BE2C (cell line): ENCODE data around the gene ASIC2.

Experiments
- DNase-seq: peaks from one replicate; pipeline ENCODE4 v3.0.0-alpha.2; 2020
- H3K27me3 ChIP-seq: fragments of 250-450 bp; sonication (Bioruptor Pico); 2 replicates; pipeline ENCODE4 v1.5.1; 2020; ENCODE audit warnings: mild to moderate bottlenecking
- H3K36me3 ChIP-seq: fragments of 250-450 bp; sonication (Bioruptor Pico); 2 replicates; pipeline ENCODE4 v1.5.1; 2020; ENCODE audit warnings: mild to moderate bottlenecking
- H3K4me1 ChIP-seq: fragments of 250-450 bp; sonication (Bioruptor Pico); 2 replicates; pipeline ENCODE4 v1.5.1; 2020
- H3K4me3 ChIP-seq: 2 replicates; pipeline ENCODE4 v1.5.1; 2011; ENCODE audit warnings: low read depth, low read length
- H3K9me3 ChIP-seq: fragments of 250-450 bp; sonication (Bioruptor Pico); 2 replicates; pipeline ENCODE4 v1.5.1; 2020
- TF ChIP-seq, protein P1 (sequence below): IDR thresholded peaks from 2 replicates; pipeline ENCODE4 v1.5.1; 2012; ENCODE audit warnings: mild to moderate bottlenecking, low read depth, low read length

ASIC2 gene

DNA sequence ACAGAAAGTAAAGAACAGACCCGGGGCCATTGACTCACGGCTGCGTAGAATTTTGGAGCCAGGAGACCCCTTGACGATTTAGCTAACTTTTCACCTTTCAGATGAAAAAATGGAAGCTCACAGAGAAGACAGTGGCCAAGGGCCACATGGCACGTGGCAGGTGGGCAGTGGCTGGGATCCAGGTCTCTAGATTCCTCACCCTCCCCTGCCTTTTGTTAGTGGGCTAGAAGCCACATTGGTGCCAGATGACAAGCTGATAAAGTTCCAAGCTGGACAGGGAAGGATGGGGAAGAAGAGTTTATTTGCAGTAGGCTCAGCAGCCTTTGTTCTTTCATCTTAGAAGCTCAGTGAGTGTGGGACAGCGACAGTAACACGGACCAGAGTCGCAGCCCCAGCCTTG is 195.7 kb downstream of the ASIC2 start:
- H3K27me3 ChIP-seq: peaks cover 7% of the 10 kb centered on the region; the same call in 1 of the 2 replicates
- H3K4me3 ChIP-seq: no peak overlapping the region
- no peaks in the 10 kb centered on the region for H3K4me1 ChIP-seq
- H3K9me3 ChIP-seq: no peaks in the 10 kb centered on the region
- H3K36me3 ChIP-seq: no peaks in the 10 kb centered on the region
- TF ChIP-seq, protein P1, sequence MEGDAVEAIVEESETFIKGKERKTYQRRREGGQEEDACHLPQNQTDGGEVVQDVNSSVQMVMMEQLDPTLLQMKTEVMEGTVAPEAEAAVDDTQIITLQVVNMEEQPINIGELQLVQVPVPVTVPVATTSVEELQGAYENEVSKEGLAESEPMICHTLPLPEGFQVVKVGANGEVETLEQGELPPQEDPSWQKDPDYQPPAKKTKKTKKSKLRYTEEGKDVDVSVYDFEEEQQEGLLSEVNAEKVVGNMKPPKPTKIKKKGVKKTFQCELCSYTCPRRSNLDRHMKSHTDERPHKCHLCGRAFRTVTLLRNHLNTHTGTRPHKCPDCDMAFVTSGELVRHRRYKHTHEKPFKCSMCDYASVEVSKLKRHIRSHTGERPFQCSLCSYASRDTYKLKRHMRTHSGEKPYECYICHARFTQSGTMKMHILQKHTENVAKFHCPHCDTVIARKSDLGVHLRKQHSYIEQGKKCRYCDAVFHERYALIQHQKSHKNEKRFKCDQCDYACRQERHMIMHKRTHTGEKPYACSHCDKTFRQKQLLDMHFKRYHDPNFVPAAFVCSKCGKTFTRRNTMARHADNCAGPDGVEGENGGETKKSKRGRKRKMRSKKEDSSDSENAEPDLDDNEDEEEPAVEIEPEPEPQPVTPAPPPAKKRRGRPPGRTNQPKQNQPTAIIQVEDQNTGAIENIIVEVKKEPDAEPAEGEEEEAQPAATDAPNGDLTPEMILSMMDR: no peak
- no peak for DNase-seq

DNA sequence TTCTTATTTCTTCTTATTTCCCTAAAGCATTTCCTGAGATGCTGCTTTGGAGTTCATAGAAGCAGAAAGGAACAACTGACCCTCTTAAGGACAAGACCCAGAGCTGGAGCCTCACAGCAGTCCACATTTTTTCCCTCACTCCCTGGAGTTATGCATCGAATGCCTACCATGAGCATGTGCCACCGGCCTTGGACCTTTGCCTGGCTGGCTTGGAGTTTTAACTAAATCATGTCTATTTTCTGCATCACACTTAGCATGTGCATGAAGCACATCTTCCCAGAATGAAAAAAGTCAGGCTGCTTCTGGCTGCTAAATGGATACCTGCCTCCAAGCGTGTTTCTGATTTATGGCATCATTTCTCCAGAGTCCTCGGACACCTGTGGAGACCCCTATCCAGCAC is 196.9 kb downstream of the ASIC2 start:
- Histone ChIP-seq H3K4me1 (no peaks in the 10 kb centered on the region), H3K9me3 (no peaks in the 10 kb centered on the region), H3K36me3 (no peaks in the 10 kb centered on the region), H3K27me3 (peaks cover 7% of the 10 kb centered on the region; the same call in 1 of the 2 replicates), H3K4me3 (no peak overlapping the region)
- no peak for DNase-seq
- TF ChIP-seq, protein P1: no peak

DNA sequence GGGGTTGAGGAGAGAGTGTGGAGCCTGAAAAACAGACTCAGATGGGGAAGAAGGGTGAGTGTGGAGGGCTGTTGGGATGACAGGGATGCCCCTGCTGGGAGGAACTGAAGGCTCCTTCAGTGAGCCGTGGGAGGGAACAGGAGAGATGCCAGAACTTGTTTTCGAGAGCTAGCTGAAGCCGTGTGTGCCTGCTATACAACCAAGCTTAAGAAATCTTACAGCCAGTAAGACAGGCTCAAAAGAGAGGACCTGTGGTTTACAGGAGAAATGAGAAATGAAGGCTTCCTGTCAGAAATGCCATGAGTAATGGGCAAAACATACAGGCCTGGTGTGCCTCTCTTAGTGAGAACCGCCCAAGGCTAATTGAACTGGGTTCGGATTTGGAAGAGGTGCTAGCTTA is 201.8 kb downstream of the ASIC2 start:
- Histone ChIP-seq H3K27me3 (0 out of 2 replicates have a peak, but pooled peaks cover under 1% of the 10 kb centered on the region), H3K4me3 (no peak overlapping the region), H3K9me3 (no peaks in the 10 kb centered on the region), H3K4me1 (no peaks in the 10 kb centered on the region), H3K36me3 (no peaks in the 10 kb centered on the region)
- no peak for DNase-seq
- TF ChIP-seq, protein P1: no peak

DNA sequence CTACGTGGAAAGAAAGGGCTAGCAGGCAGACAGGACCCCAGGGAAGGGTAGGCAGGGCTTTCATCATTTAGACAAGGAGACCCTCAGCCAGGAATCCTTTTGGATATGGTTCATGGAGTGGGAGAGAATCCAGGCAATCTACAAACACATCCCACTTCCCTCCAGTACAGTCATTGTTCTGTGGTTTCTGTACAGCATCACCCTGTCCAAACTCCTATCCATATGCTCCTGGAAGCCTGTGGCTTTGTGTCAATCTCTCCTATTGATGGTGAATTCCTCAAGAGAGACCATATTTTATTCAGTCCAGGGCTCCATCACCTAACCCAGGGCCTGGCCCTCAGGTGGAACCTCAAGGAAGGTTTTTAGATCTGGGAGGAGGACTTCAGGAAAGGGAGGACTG is 202.3 kb downstream of the ASIC2 start:
- H3K4me3 ChIP-seq: no peak overlapping the region
- TF ChIP-seq, protein P1: no peak
- peaks cover 5% of the 10 kb centered on the region; the same call in 1 of the 2 replicates for H3K27me3 ChIP-seq
- no peak for DNase-seq
- H3K36me3 ChIP-seq: no peaks in the 10 kb centered on the region
- no peaks in the 10 kb centered on the region for H3K9me3 ChIP-seq
- no peaks in the 10 kb centered on the region for H3K4me1 ChIP-seq

DNA sequence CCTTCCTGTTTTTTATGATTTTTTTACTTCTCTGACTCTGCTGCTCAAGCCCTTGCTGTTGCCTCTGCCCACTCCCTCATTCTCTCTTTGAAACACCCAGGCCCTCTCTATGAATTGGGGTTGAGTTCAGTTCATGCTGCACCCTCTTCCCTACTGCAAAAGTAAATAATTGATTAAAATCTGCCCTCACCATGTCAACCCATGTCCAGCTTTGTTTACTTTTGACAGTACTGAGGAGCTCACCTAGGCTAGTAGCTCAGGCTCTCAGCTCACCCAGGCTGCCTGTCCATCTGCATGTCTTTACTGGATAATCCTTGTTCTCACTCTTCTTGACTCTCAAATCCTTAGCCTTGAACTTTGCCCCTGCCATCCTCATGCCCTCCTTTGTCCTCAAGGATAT is 206.2 kb downstream of the ASIC2 start:
- no peak for DNase-seq
- TF ChIP-seq, protein P1: no peak
- peaks cover 5% of the 10 kb centered on the region; the same call in 1 of the 2 replicates for H3K27me3 ChIP-seq

DNA sequence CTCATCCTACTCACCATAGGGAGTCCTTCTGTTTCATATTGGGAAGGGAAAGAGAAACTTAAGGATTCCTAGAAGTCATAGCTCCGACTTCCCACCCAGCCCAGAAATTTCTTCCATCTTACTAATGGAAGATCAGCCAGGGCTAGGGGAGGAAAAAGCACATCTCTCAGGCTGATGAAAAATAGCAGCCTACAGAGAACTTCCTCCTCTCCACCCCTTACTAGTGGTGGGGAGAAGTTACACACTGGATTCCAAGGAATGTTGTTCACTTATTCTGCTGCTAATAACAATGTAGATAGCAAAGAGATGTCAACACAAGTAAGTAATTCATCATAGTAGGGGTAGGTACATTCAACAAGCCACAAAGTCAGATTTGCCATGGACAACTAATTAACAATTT is 207.1 kb downstream of the ASIC2 start:
- H3K4me3 ChIP-seq: no peak overlapping the region
- TF ChIP-seq, protein P1: no peak
- no peaks in the 10 kb centered on the region for H3K4me1 ChIP-seq
- no peak for DNase-seq
- H3K27me3 ChIP-seq: peaks cover 5% of the 10 kb centered on the region; the same call in 1 of the 2 replicates
- no peaks in the 10 kb centered on the region for H3K36me3 ChIP-seq
- no peaks in the 10 kb centered on the region for H3K9me3 ChIP-seq

More for the DNA sequence above, 206.2 kb downstream of the ASIC2 start:
- no peaks in the 10 kb centered on the region for H3K36me3 ChIP-seq
- no peak overlapping the region for H3K4me3 ChIP-seq
- no peaks in the 10 kb centered on the region for H3K4me1 ChIP-seq
- H3K9me3 ChIP-seq: no peaks in the 10 kb centered on the region
